NCI-H446 treated with DMSO at 0.1 percent for 48 hours (cell line): ENCODE measurements around the gene TBC1D1.
"Not testable (repeated sequence)": the region's sequence is repeated elsewhere in the genome, so short reads cannot be mapped to it uniquely, and the experiment has no call there.

Experiments
- DNase-seq: peaks from one replicate; lab custom pipeline; 2025; lab: John Stamatoyannopoulos, UW

TBC1D1 gene

GRCh38 chr4:37968747-37969146 is 77.9 kb downstream of the TBC1D1 start:
- no peak for DNase-seq

GRCh38 chr4:37970702-37971101 is 79.8 kb downstream of the TBC1D1 start:
- no peak for DNase-seq

GRCh38 chr4:37971202-37971601 is 80.3 kb downstream of the TBC1D1 start:
- no peak for DNase-seq

GRCh38 chr4:37973441-37973840 is 82.6 kb downstream of the TBC1D1 start:
- no peak for DNase-seq

- DNase-seq: not testable (repeated sequence)
These were observed 84.5 kb downstream of the TBC1D1 start for GRCh38 chr4:37975321-37975822.

- DNase-seq: no peak
These were observed 85.6 kb downstream of the TBC1D1 start for GRCh38 chr4:37976507-37976906.

GRCh38 chr4:37976991-37977470 is 86.1 kb downstream of the TBC1D1 start:
- peak; percentile 28 for DNase-seq

GRCh38 chr4:37977471-37978247 is 86.8 kb downstream of the TBC1D1 start:
- peak; percentile 21 for DNase-seq

GRCh38 chr4:37978248-37978924 is 87.5 kb downstream of the TBC1D1 start:
- DNase-seq: no peak

- no peak for DNase-seq
These were observed 89.4 kb downstream of the TBC1D1 start for GRCh38 chr4:37980246-37980645.

GRCh38 chr4:37981425-37981824 is 90.5 kb downstream of the TBC1D1 start:
- DNase-seq: no peak

GRCh38 chr4:37981844-37982720 is 91.2 kb downstream of the TBC1D1 start:
- no peak for DNase-seq

- DNase-seq: no peak
These were observed 91.9 kb downstream of the TBC1D1 start for GRCh38 chr4:37982736-37983135.

- DNase-seq: no peak
These were observed 93.1 kb downstream of the TBC1D1 start for GRCh38 chr4:37983951-37984350.

- no peak for DNase-seq
These were observed 94.9 kb downstream of the TBC1D1 start for GRCh38 chr4:37985730-37986275.

- no peak for DNase-seq
These were observed 97.8 kb downstream of the TBC1D1 start for GRCh38 chr4:37988670-37989069.

GRCh38 chr4:37989398-37990260 is 98.7 kb downstream of the TBC1D1 start:
- DNase-seq: no peak

GRCh38 chr4:37990731-37991245 is 99.9 kb downstream of the TBC1D1 start:
- no peak for DNase-seq

GRCh38 chr4:37991623-37992410 is 100.9 kb downstream of the TBC1D1 start:
- no peak for DNase-seq

- no peak for DNase-seq
These were observed 102.9 kb downstream of the TBC1D1 start for GRCh38 chr4:37993806-37994205.
